ENCODE measurements around the gene PDE4D.

GRCh38 chr5:59732301-59732700 is 161.2 kb downstream of the PDE4D start:
- TF ChIP-seq ARNT (IDR thresholded peaks at IDR 0.05) (no peak), LEF1 (IDR thresholded peaks at IDR 0.05; ENCODE audit: borderline replicate concordance) (no peak), FOXA1 (IDR thresholded peaks at IDR 0.05) (no peak), ELF4 (IDR thresholded peaks at IDR 0.05) (no peak), L3MBTL2 (conservative IDR thresholded peaks at IDR 0.05) (no peak), PKNOX1 (IDR thresholded peaks at IDR 0.05) (no peak), CTBP1 (IDR thresholded peaks at IDR 0.05; ENCODE audit: borderline replicate concordance) (no peak), SP1 (IDR thresholded peaks at IDR 0.05) (no peak), BHLHE40 (IDR thresholded peaks at IDR 0.05; ENCODE audit: borderline replicate concordance) (no peak), NFRKB (IDR thresholded peaks at IDR 0.05) (no peak), TARDBP (IDR thresholded peaks at IDR 0.05) (no peak), FOXK2 (IDR thresholded peaks at IDR 0.05) (no peak), FOXM1 (IDR thresholded peaks at IDR 0.05; ENCODE audit: borderline replicate concordance) (no peak)

Data from HEK293T (cell line).